ENCODE measurements around the gene ASAP3. TPM values are rescaled to one million over a fixed set of nuclear protein-coding genes. Genes with fewer than 3 reads are reported as not detected.

The ASAP3 gene
- total and polyA plus RNA-seq, 2 of the 13 experiments (the other 11 are each of a cell fraction or from before 2014, with no cell fraction given): 32.6 to 37.0 TPM

GRCh38 chr1:23530747-23531561 is 47.0 kb upstream of the ASAP3 start, which contains the start of gene E2F2 (continued):
- TF ChIP-seq THAP9 (CRISPR knock-in tag; IDR thresholded peaks at IDR 0.05; ENCODE audit: borderline replicate concordance): 0 out of 2 replicates have a peak, but pooled peaks have one; percentile 43
- no peak for TF ChIP-seq STAT5B (CRISPR knock-in tag; IDR thresholded peaks at IDR 0.05)
- no peak for TF ChIP-seq TRIM24 (CRISPR knock-in tag; IDR thresholded peaks at IDR 0.05)
- 0 out of 2 replicates have a peak, but pooled peaks have one; percentile 32 for TF ChIP-seq TMF1 (CRISPR knock-in tag; IDR thresholded peaks at IDR 0.05; ENCODE audit: low read depth)
- TF ChIP-seq, protein P1, sequence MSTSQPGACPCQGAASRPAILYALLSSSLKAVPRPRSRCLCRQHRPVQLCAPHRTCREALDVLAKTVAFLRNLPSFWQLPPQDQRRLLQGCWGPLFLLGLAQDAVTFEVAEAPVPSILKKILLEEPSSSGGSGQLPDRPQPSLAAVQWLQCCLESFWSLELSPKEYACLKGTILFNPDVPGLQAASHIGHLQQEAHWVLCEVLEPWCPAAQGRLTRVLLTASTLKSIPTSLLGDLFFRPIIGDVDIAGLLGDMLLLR (CRISPR knock-in tag; IDR thresholded peaks at IDR 0.05): peak; percentile 48; the same call in 1 of the 2 replicates
- peak; percentile 32; the same call in 1 of the 2 replicates for TF ChIP-seq SAFB2 (CRISPR knock-in tag; IDR thresholded peaks at IDR 0.05; ENCODE audit: borderline replicate concordance, low read depth)
- no peak for TF ChIP-seq RARG (CRISPR knock-in tag; IDR thresholded peaks at IDR 0.05; ENCODE audit: low read depth)
- TF ChIP-seq, protein P2, sequence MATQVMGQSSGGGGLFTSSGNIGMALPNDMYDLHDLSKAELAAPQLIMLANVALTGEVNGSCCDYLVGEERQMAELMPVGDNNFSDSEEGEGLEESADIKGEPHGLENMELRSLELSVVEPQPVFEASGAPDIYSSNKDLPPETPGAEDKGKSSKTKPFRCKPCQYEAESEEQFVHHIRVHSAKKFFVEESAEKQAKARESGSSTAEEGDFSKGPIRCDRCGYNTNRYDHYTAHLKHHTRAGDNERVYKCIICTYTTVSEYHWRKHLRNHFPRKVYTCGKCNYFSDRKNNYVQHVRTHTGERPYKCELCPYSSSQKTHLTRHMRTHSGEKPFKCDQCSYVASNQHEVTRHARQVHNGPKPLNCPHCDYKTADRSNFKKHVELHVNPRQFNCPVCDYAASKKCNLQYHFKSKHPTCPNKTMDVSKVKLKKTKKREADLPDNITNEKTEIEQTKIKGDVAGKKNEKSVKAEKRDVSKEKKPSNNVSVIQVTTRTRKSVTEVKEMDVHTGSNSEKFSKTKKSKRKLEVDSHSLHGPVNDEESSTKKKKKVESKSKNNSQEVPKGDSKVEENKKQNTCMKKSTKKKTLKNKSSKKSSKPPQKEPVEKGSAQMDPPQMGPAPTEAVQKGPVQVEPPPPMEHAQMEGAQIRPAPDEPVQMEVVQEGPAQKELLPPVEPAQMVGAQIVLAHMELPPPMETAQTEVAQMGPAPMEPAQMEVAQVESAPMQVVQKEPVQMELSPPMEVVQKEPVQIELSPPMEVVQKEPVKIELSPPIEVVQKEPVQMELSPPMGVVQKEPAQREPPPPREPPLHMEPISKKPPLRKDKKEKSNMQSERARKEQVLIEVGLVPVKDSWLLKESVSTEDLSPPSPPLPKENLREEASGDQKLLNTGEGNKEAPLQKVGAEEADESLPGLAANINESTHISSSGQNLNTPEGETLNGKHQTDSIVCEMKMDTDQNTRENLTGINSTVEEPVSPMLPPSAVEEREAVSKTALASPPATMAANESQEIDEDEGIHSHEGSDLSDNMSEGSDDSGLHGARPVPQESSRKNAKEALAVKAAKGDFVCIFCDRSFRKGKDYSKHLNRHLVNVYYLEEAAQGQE (IDR thresholded peaks at IDR 0.05; ENCODE audit: borderline replicate concordance in 1 of 2, low read depth in 1 of 2, low read length in 2 of 2): no peak
- no peak for TF ChIP-seq ZNF101 (CRISPR knock-in tag; IDR thresholded peaks at IDR 0.05; ENCODE audit: borderline replicate concordance, low read depth)
- TF ChIP-seq ZSCAN20 (CRISPR knock-in tag; IDR thresholded peaks at IDR 0.05; ENCODE audit: borderline replicate concordance): no peak
- TF ChIP-seq, protein P3, sequence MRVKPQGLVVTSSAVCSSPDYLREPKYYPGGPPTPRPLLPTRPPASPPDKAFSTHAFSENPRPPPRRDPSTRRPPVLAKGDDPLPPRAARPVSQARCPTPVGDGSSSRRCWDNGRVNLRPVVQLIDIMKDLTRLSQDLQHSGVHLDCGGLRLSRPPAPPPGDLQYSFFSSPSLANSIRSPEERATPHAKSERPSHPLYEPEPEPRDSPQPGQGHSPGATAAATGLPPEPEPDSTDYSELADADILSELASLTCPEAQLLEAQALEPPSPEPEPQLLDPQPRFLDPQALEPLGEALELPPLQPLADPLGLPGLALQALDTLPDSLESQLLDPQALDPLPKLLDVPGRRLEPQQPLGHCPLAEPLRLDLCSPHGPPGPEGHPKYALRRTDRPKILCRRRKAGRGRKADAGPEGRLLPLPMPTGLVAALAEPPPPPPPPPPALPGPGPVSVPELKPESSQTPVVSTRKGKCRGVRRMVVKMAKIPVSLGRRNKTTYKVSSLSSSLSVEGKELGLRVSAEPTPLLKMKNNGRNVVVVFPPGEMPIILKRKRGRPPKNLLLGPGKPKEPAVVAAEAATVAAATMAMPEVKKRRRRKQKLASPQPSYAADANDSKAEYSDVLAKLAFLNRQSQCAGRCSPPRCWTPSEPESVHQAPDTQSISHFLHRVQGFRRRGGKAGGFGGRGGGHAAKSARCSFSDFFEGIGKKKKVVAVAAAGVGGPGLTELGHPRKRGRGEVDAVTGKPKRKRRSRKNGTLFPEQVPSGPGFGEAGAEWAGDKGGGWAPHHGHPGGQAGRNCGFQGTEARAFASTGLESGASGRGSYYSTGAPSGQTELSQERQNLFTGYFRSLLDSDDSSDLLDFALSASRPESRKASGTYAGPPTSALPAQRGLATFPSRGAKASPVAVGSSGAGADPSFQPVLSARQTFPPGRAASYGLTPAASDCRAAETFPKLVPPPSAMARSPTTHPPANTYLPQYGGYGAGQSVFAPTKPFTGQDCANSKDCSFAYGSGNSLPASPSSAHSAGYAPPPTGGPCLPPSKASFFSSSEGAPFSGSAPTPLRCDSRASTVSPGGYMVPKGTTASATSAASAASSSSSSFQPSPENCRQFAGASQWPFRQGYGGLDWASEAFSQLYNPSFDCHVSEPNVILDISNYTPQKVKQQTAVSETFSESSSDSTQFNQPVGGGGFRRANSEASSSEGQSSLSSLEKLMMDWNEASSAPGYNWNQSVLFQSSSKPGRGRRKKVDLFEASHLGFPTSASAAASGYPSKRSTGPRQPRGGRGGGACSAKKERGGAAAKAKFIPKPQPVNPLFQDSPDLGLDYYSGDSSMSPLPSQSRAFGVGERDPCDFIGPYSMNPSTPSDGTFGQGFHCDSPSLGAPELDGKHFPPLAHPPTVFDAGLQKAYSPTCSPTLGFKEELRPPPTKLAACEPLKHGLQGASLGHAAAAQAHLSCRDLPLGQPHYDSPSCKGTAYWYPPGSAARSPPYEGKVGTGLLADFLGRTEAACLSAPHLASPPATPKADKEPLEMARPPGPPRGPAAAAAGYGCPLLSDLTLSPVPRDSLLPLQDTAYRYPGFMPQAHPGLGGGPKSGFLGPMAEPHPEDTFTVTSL (CRISPR knock-in tag; IDR thresholded peaks at IDR 0.05; ENCODE audit: borderline replicate concordance): peak; percentile 39; the same call in 1 of the 2 replicates

Measured in HepG2 (cell line).